MCF 10A (cell line): ENCODE results near the gene PIWIL4. TPM values are rescaled to one million over a fixed set of nuclear protein-coding genes. Genes with fewer than 3 reads are reported as not detected.

Experiments
- BruUV-seq: library from RNA; stranded (reverse); fragments of 400-500 nt; replicated peaks from 2 replicates; lab custom pipeline; 2021; lab: Mats Ljungman, UMichigan
- CTCF ChIA-PET: fragments of 300-600 bp; sonication (Branson Sonifier 250); formaldehyde crosslinking; extraction: SDS; loops from one replicate; lab custom pipeline; 2021; ENCODE audit warnings: antibody characterized with exemption, inconsistent platforms; lab: Yijun Ruan, JAX
- POLR2A ChIA-PET: fragments of 300-600, 350-650 bp; sonication (Branson Sonifier 250); formaldehyde crosslinking; extraction: SDS; loops from one replicate; lab custom pipeline; 2020; ENCODE audit warnings: antibody characterized with exemption, inconsistent platforms; lab: Yijun Ruan, JAX
- DNase-seq: peaks from one replicate; pipeline ENCODE4 v3.0.0-alpha.2; 2018; ENCODE audit not compliant: unreplicated experiment
- H3K27ac Mint-ChIP-seq: one replicate; pipeline ENCODE4 v1.8.0; 2022; ENCODE audit warnings: mild to moderate bottlenecking, low read depth, mixed read lengths; ENCODE audit not compliant: unreplicated experiment
- H3K27me3 Mint-ChIP-seq: one replicate; pipeline ENCODE4 v1.8.0; 2022; ENCODE audit warnings: mixed read lengths; ENCODE audit not compliant: insufficient read depth, unreplicated experiment
- H3K36me3 Mint-ChIP-seq: one replicate; pipeline ENCODE4 v1.8.0; 2022; ENCODE audit warnings: mild to moderate bottlenecking, moderate library complexity, mixed read lengths; ENCODE audit not compliant: insufficient read depth, unreplicated experiment
- H3K4me1 Mint-ChIP-seq: one replicate; pipeline ENCODE4 v1.8.0; 2022; ENCODE audit warnings: mixed read lengths; ENCODE audit not compliant: insufficient read depth, unreplicated experiment
- H3K4me3 Mint-ChIP-seq: one replicate; pipeline ENCODE4 v1.8.0; 2022; ENCODE audit warnings: mild to moderate bottlenecking, moderate library complexity, mixed read lengths; ENCODE audit not compliant: unreplicated experiment
- H3K9me3 Mint-ChIP-seq: one replicate; pipeline ENCODE4 v1.8.0; 2022; ENCODE audit warnings: mixed read lengths; ENCODE audit not compliant: unreplicated experiment
- intact Hi-C: fragments of 100-400 bp; cut with micrococcal nuclease; formaldehyde crosslinking; loops from 2 replicates; pipeline ENCODE4 v1.14.1; 2022
- total RNA-seq: library from RNA; stranded (reverse); gene quantifications from 2 replicates; pipeline ENCODE4 v1.2.3, GENCODE V29; 2022
- TF ChIP-seq, protein P1 (sequence below): fragments of 200-600 bp; IDR thresholded peaks from one replicate; pipeline ENCODE4 v1.8.0; 2022; ENCODE audit warnings: antibody characterized with exemption, mild to moderate bottlenecking; ENCODE audit not compliant: unreplicated experiment

The PIWIL4 gene
- total RNA-seq, 1 experiment from 2014 or later, result not detected

DNA sequence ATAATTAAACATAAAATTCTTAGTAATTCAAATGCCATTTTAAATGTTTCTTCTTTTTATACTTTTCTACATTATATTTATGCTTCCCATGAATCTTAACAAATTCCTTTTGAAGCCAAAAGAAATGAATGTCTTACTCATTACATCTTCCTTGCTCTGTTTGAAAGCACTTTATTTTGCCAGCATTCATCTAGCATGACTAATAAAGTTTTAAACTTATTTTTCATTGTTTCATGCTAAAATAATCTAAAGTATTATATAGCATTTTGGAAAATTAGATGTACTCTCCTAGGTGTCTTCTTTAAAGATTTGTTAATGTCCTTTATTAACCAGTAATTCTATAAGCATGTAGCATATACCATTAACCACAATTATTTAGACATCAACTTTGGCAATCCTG lies 9.7 kb upstream of the PIWIL4 start:
- no peaks in the 10 kb centered on the region for H3K9me3 Mint-ChIP-seq
- no peaks in the 10 kb centered on the region for H3K36me3 Mint-ChIP-seq
- BruUV-seq, result no TSS peak
- no peak overlapping the region for H3K4me3 Mint-ChIP-seq
- TF ChIP-seq, protein P1, sequence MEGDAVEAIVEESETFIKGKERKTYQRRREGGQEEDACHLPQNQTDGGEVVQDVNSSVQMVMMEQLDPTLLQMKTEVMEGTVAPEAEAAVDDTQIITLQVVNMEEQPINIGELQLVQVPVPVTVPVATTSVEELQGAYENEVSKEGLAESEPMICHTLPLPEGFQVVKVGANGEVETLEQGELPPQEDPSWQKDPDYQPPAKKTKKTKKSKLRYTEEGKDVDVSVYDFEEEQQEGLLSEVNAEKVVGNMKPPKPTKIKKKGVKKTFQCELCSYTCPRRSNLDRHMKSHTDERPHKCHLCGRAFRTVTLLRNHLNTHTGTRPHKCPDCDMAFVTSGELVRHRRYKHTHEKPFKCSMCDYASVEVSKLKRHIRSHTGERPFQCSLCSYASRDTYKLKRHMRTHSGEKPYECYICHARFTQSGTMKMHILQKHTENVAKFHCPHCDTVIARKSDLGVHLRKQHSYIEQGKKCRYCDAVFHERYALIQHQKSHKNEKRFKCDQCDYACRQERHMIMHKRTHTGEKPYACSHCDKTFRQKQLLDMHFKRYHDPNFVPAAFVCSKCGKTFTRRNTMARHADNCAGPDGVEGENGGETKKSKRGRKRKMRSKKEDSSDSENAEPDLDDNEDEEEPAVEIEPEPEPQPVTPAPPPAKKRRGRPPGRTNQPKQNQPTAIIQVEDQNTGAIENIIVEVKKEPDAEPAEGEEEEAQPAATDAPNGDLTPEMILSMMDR, result no peak
- no peaks in the 10 kb centered on the region for H3K27me3 Mint-ChIP-seq
- no peak for DNase-seq
- ChIA-PET POLR2A (no interaction called here), CTCF (interaction anchor here (0.5 kb wide), 1 partner anchor 8 kb away, joined by 3 read pairs; no protein-coding TSS in a partner anchor)
- intact Hi-C loops, result no loop called here
- no peaks in the 10 kb centered on the region for H3K4me1 Mint-ChIP-seq
- no peak overlapping the region for H3K27ac Mint-ChIP-seq

DNA sequence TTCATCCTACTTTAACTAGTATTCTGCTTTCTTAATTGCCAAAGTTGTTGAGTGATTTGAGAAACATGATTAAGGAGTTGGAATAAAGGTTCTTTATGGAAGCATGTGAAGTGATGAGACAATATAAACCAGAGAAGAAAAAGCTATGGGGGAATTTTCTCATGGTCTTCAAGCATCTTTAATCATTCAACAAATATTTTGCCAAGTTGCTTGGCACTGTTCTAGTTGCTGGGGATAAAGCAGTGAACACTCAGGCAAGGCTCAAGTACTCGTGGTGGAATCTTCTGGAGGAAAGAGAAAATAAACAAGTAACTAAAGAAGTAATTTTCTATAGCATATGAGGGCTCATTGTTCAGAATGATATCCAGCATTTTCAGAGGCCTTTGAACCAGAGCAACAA lies 9.2 kb upstream of the PIWIL4 start:
- no TSS peak for BruUV-seq
- intact Hi-C loops, result no loop called here
- POLR2A ChIA-PET, result interaction anchor here (0.7 kb wide), 1 partner anchor 327 kb away, joined by 3 read pairs; no protein-coding TSS in a partner anchor
- no peak for DNase-seq
- Mint-ChIP-seq H3K9me3 (no peaks in the 10 kb centered on the region), H3K4me3 (no peak overlapping the region), H3K36me3 (no peaks in the 10 kb centered on the region), H3K4me1 (peaks cover 3% of the 10 kb centered on the region), H3K27me3 (no peaks in the 10 kb centered on the region), H3K27ac (no peak overlapping the region)
- TF ChIP-seq, protein P1, result no peak
- CTCF ChIA-PET, result interaction anchor here (1.1 kb wide), 1 partner anchor 43 kb away, joined by 3 read pairs; no protein-coding TSS in a partner anchor

DNA sequence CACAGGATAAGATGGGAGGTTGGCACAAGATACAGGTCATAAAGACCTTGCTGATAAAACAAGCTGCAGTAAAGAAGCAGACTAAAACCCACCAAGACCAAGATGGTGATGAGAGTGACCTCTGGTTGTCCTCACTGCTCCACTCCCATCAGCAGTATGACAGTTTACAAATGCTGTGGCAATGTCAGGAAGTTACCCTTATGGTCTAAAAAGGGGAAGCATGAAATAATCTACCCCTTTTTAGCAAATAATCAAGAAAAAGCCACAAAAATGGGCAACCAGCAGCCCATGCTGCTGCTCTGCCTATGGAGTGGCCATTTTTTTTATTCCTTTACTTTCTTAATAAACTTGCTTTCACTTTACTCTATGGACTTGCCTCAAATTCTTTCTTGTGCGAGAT lies 8.7 kb upstream of the PIWIL4 start:
- Mint-ChIP-seq H3K4me3 (no peak overlapping the region), H3K36me3 (no peaks in the 10 kb centered on the region), H3K27me3 (no peaks in the 10 kb centered on the region), H3K4me1 (peaks cover 7% of the 10 kb centered on the region), H3K27ac (no peak overlapping the region), H3K9me3 (no peaks in the 10 kb centered on the region)
- TF ChIP-seq, protein P1, result no peak
- no peak for DNase-seq
- intact Hi-C loops, result no loop called here
- ChIA-PET CTCF (interaction anchor here (0.8 to 1.9 kb wide), 3 partner anchors 36 to 44 kb away, joined by 3 to 16 read pairs (median 3); no protein-coding TSS in a partner anchor), POLR2A (interaction anchor here (0.7 to 0.8 kb wide), 2 partner anchors 64 to 327 kb away, joined by 3 read pairs; partner anchors contain the start of genes ANKRD49 and MRE11)
- BruUV-seq, result no TSS peak

DNA sequence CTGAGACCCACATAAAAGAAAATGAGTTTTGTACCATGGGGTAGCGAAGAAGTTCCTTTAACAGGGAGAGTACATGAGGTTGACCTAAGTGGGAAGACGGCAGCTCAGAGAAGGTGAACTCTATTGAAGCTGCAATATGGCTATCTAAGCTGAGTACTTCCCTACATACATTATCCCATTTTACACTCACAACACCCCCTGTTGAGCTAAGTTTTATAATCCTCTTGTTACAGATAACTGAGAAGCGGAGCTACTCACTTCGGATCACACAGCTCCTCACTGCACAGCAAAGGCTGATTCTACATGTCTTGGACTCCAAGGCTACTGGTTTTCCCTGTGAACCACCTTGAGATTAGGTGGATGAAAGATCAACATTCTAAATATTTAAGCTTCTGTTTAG lies 8.2 kb upstream of the PIWIL4 start:
- BruUV-seq, result no TSS peak
- H3K4me3 Mint-ChIP-seq, result no peak overlapping the region
- H3K36me3 Mint-ChIP-seq, result no peaks in the 10 kb centered on the region
- no peak overlapping the region for H3K27ac Mint-ChIP-seq
- H3K9me3 Mint-ChIP-seq, result no peaks in the 10 kb centered on the region
- H3K4me1 Mint-ChIP-seq, result peaks cover 7% of the 10 kb centered on the region
- no peaks in the 10 kb centered on the region for H3K27me3 Mint-ChIP-seq
- CTCF ChIA-PET, result interaction anchor here (0.8 to 1.9 kb wide), 3 partner anchors 36 to 44 kb away, joined by 3 to 16 read pairs (median 3); no protein-coding TSS in a partner anchor
- TF ChIP-seq, protein P1, result no peak
- intact Hi-C loops, result no loop called here
- POLR2A ChIA-PET, result interaction anchor here (0.7 to 0.8 kb wide), 2 partner anchors 65 to 326 kb away, joined by 3 read pairs; partner anchors contain the start of genes ANKRD49 and MRE11
- no peak for DNase-seq
